Posterior vena cava (tissue), 2 donors: ENCODE measurements around the gene CBLC. TPM values are rescaled to one million over a fixed set of nuclear protein-coding genes. Genes with fewer than 3 reads are reported as not detected.
A peak's percentile ranks its signal among the peaks of the same experiment; 100 is the strongest.

Experiments used
- DNase-seq: peaks from one replicate; pipeline ENCODE4 v3.0.0-alpha.2; 2020; ENCODE audit warnings: low spot score
- intact Hi-C, 2 donors: fragments of 100-400 bp; cut with DNase I; formaldehyde crosslinking; loops; one replicate each; pipeline versions ENCODE4 v1.14.1 to v1.14.2; 2022 to 2023
- total RNA-seq, 2 donors: library from RNA; stranded (reverse); fragmentation: NEBNext Ultra II Directional; extraction: Animal tissue kit (Norgen Biotek cat#: 25700); gene quantifications; one replicate each; pipeline ENCODE4 v1.2.1, GENCODE V29; 2021
- donor health status: DM: yes; HTN: yes; CAD: no.
- donor health status: DM: yes; HTN: yes; CAD: no.

Gene CBLC
- total RNA-seq, 2 donors from 2014 or later, result not detected

- no peak for DNase-seq
- intact Hi-C loops, result no loop called here
Observed at GRCh38 chr19:44745887-44746600, 31.6 kb upstream of the CBLC start.

GRCh38 chr19:44746616-44746945 is 31.1 kb upstream of the CBLC start:
- intact Hi-C loops, result no loop called here

GRCh38 chr19:44746946-44747738 is 30.5 kb upstream of the CBLC start:
- intact Hi-C loops, result no loop called here
- DNase-seq, result peak; percentile 99

More at GRCh38 chr19:44746616-44746945, 31.1 kb upstream of the CBLC start:
- DNase-seq, result no peak

GRCh38 chr19:44747739-44748425 is 29.8 kb upstream of the CBLC start:
- intact Hi-C loops, result no loop called here
- peak; percentile 94 for DNase-seq

GRCh38 chr19:44748426-44749254 is 29.1 kb upstream of the CBLC start, which contains the start of gene BCL3:
TSS of gene BCL3 (plus strand) at chr19:44748708. CDS start at chr19:44748791, 83 bp downstream.
- intact Hi-C loops, result no loop called here
- DNase-seq, result peak; percentile 94

- intact Hi-C loops, result no loop called here
- no peak for DNase-seq
Observed at GRCh38 chr19:44749292-44749691, 28.4 kb upstream of the CBLC start.

- no peak for DNase-seq
- intact Hi-C loops, result no loop called here
Observed at GRCh38 chr19:44749994-44750393, 27.7 kb upstream of the CBLC start.

GRCh38 chr19:44752123-44752815 is 25.4 kb upstream of the CBLC start:
- intact Hi-C loops, result no loop called here
- DNase-seq, result no peak

- intact Hi-C loops, result no loop called here
- peak; percentile 98 for DNase-seq
Observed at GRCh38 chr19:44752816-44753625, 24.7 kb upstream of the CBLC start.

- intact Hi-C loops, result no loop called here
- no peak for DNase-seq
Observed at GRCh38 chr19:44753626-44753931, 24.1 kb upstream of the CBLC start.

- peak; percentile 99 for DNase-seq
- intact Hi-C loops, result no loop called here
Observed at GRCh38 chr19:44753932-44754749, 23.5 kb upstream of the CBLC start.

GRCh38 chr19:44754750-44755080 is 23.0 kb upstream of the CBLC start:
- DNase-seq, result no peak
- intact Hi-C loops, result no loop called here

- DNase-seq, result no peak
- intact Hi-C loops, result no loop called here
Observed at GRCh38 chr19:44755219-44755618, 22.5 kb upstream of the CBLC start.

GRCh38 chr19:44756089-44756562 is 21.6 kb upstream of the CBLC start:
- no peak for DNase-seq
- intact Hi-C loops, result no loop called here

- intact Hi-C loops, result no loop called here
- DNase-seq, result peak; percentile 95
Observed at GRCh38 chr19:44757057-44757734, 20.5 kb upstream of the CBLC start.

- DNase-seq, result peak; percentile 93
- intact Hi-C loops, result no loop called here
Observed at GRCh38 chr19:44757735-44758505, 19.8 kb upstream of the CBLC start.
